ENCODE results near the gene UNC5B. TPM values are rescaled to one million over a fixed set of nuclear protein-coding genes. Genes with fewer than 3 reads are reported as not detected.

UNC5B gene
- total and polyA plus RNA-seq, 2 donors (not counting 1 experiment from before 2014, with no cell fraction given), result 2.5 to 60.8 TPM

DNA sequence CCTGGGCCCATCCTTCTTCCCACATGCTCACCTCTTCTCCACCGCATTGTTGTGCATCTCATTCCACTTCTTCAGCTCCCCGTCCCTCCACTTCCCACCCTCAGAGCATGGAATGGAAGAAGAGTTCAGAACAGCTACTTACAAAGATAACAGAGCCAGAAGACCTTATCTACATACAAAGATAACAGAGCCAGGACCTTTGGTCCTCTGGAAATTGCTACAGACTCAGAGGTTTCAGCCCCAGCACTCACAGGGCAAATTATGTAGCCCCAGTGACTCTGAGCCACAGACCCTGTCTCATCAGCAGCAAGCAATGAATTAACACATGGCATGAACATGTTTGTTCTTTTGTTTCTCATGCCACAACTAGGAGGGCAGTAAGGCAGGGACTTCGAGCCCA is 78.0 kb downstream of the UNC5B start:
- H3K36me3 ChIP-seq (ENCODE audit: control insufficient read depth, insufficient read depth, low read length), result no peaks in the 10 kb centered on the region

DNA sequence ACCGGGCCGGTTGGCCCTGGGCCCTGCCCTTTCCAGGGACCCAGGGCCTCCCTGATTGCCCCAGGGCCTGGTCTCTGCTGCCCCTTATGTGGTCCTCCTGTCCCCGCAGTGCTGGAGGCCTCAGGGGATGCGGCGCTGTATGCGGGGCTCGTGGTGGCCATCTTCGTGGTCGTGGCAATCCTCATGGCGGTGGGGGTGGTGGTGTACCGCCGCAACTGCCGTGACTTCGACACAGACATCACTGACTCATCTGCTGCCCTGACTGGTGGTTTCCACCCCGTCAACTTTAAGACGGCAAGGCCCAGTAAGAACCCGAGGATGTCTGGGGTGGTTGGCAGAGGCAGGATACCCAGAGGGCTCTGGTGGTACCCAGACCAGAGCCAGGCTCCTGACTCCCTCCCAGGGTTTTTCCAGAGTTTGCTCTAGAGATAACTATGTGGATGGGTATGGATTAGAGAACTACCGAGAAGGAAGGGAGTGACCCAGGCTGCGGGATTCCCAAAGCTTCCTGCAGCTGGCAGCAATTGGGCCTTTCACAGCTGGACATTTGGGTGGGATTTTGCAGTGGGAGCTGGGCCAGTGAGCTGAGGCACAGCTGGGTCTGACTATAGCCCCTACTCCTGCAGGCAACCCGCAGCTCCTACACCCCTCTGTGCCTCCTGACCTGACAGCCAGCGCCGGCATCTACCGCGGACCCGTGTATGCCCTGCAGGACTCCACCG is 78.6 kb downstream of the UNC5B start:
- Histone ChIP-seq H3K36me3 (ENCODE audit: control insufficient read depth, insufficient read depth, low read length) (no peaks in the 10 kb centered on the region), H3K79me2 (ENCODE audit: control insufficient read depth, insufficient read depth, low read length) (no peaks in the 10 kb centered on the region), H3K9ac (ENCODE audit: insufficient read depth, low read length) (no peak overlapping the region), H3K27ac (ENCODE audit: insufficient read depth, low read length) (no peak overlapping the region), H3K9me3 (ENCODE audit: control insufficient read depth, insufficient read depth, low read depth, low read length) (no peaks in the 10 kb centered on the region), H3K4me2 (ENCODE audit: extremely low read depth, insufficient read depth, low read length) (no peak overlapping the region), H3K27me3 (ENCODE audit: control insufficient read depth, insufficient read depth, low read length) (no peaks in the 10 kb centered on the region), H4K20me1 (ENCODE audit: control insufficient read depth, extremely low read depth, insufficient read depth, low read length) (no peaks in the 10 kb centered on the region), H3K4me3 (replicated peaks in 1 of 4; ENCODE audit: control extremely low read depth in 1 of 4, insufficient read depth in 1 of 4, low read depth in 3 of 4, low read length in 4 of 4) (no peak overlapping the region), H3K4me1 (ENCODE audit: control insufficient read depth, extremely low read depth, insufficient read depth, low read length) (no peaks in the 10 kb centered on the region), H2AFZ (ENCODE audit: low read length) (no peak overlapping the region)
- TF ChIP-seq, protein P1, sequence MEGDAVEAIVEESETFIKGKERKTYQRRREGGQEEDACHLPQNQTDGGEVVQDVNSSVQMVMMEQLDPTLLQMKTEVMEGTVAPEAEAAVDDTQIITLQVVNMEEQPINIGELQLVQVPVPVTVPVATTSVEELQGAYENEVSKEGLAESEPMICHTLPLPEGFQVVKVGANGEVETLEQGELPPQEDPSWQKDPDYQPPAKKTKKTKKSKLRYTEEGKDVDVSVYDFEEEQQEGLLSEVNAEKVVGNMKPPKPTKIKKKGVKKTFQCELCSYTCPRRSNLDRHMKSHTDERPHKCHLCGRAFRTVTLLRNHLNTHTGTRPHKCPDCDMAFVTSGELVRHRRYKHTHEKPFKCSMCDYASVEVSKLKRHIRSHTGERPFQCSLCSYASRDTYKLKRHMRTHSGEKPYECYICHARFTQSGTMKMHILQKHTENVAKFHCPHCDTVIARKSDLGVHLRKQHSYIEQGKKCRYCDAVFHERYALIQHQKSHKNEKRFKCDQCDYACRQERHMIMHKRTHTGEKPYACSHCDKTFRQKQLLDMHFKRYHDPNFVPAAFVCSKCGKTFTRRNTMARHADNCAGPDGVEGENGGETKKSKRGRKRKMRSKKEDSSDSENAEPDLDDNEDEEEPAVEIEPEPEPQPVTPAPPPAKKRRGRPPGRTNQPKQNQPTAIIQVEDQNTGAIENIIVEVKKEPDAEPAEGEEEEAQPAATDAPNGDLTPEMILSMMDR (conservative IDR thresholded peaks at IDR 0.05 in 1 of 2, IDR thresholded peaks at IDR 0.05 in 1 of 2; ENCODE audit: low read depth in 1 of 2, low read length in 2 of 2), result no peak
- no peak for TF ChIP-seq EZH2 (IDR thresholded peaks at IDR 0.05; ENCODE audit: low read length, missing control alignments)
- DNase-seq (ENCODE audit: low read depth in 2 of 2), result peak in 1 of 2 donors; percentile 18

More for the DNA sequence above, 78.0 kb downstream of the UNC5B start:
- Histone ChIP-seq H2AFZ (ENCODE audit: low read length) (no peak overlapping the region), H3K27ac (ENCODE audit: insufficient read depth, low read length) (no peak overlapping the region), H3K79me2 (ENCODE audit: control insufficient read depth, insufficient read depth, low read length) (no peaks in the 10 kb centered on the region), H3K4me3 (replicated peaks in 1 of 4; ENCODE audit: control extremely low read depth in 1 of 4, insufficient read depth in 1 of 4, low read depth in 3 of 4, low read length in 4 of 4) (no peak overlapping the region), H4K20me1 (ENCODE audit: control insufficient read depth, extremely low read depth, insufficient read depth, low read length) (no peaks in the 10 kb centered on the region), H3K4me1 (ENCODE audit: control insufficient read depth, extremely low read depth, insufficient read depth, low read length) (no peaks in the 10 kb centered on the region), H3K27me3 (ENCODE audit: control insufficient read depth, insufficient read depth, low read length) (no peaks in the 10 kb centered on the region), H3K9ac (ENCODE audit: insufficient read depth, low read length) (no peak overlapping the region), H3K9me3 (ENCODE audit: control insufficient read depth, insufficient read depth, low read depth, low read length) (no peaks in the 10 kb centered on the region), H3K4me2 (ENCODE audit: extremely low read depth, insufficient read depth, low read length) (no peak overlapping the region)
- TF ChIP-seq, protein P1 (conservative IDR thresholded peaks at IDR 0.05 in 1 of 2, IDR thresholded peaks at IDR 0.05 in 1 of 2; ENCODE audit: low read depth in 1 of 2, low read length in 2 of 2), result no peak
- no peak for DNase-seq (ENCODE audit: low read depth in 2 of 2)

DNA sequence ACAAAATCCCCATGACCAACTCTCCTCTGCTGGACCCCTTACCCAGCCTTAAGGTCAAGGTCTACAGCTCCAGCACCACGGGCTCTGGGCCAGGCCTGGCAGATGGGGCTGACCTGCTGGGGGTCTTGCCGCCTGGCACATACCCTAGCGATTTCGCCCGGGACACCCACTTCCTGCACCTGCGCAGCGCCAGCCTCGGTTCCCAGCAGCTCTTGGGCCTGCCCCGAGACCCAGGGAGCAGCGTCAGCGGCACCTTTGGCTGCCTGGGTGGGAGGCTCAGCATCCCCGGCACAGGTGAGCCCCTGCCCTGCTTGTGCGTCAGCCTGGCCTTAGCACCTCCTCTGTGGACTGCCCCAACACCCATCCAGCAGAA is 79.1 kb downstream of the UNC5B start:
- no peaks in the 10 kb centered on the region for H3K9me3 ChIP-seq (ENCODE audit: control insufficient read depth, insufficient read depth, low read depth, low read length)
- no peak overlapping the region for H3K27ac ChIP-seq (ENCODE audit: insufficient read depth, low read length)
- H3K27me3 ChIP-seq (ENCODE audit: control insufficient read depth, insufficient read depth, low read length), result no peaks in the 10 kb centered on the region
- H3K4me2 ChIP-seq (ENCODE audit: extremely low read depth, insufficient read depth, low read length), result no peak overlapping the region
- H2AFZ ChIP-seq (ENCODE audit: low read length), result no peak overlapping the region
- no peaks in the 10 kb centered on the region for H3K4me1 ChIP-seq (ENCODE audit: control insufficient read depth, extremely low read depth, insufficient read depth, low read length)
- H3K36me3 ChIP-seq (ENCODE audit: control insufficient read depth, insufficient read depth, low read length), result no peaks in the 10 kb centered on the region
- DNase-seq (ENCODE audit: low read depth in 2 of 2), result no peak
- no peak overlapping the region for H3K9ac ChIP-seq (ENCODE audit: insufficient read depth, low read length)
- H4K20me1 ChIP-seq (ENCODE audit: control insufficient read depth, extremely low read depth, insufficient read depth, low read length), result no peaks in the 10 kb centered on the region
- TF ChIP-seq, protein P1 (conservative IDR thresholded peaks at IDR 0.05 in 1 of 2, IDR thresholded peaks at IDR 0.05 in 1 of 2; ENCODE audit: low read depth in 1 of 2, low read length in 2 of 2), result no peak
- TF ChIP-seq EZH2 (IDR thresholded peaks at IDR 0.05; ENCODE audit: low read length, missing control alignments), result no peak
- no peaks in the 10 kb centered on the region for H3K79me2 ChIP-seq (ENCODE audit: control insufficient read depth, insufficient read depth, low read length)
- H3K4me3 ChIP-seq (replicated peaks in 1 of 4; ENCODE audit: control extremely low read depth in 1 of 4, insufficient read depth in 1 of 4, low read depth in 3 of 4, low read length in 4 of 4), result no peak overlapping the region

Data from fibroblast of lung (primary cell).